OCI-LY1 (cell line): ENCODE measurements around the gene GKN1.

Source experiments
- H2AFZ ChIP-seq: fragments of 200-600 bp; sonication (generic), shearing (Covaris generic); 2 replicates; pipeline ENCODE4 v1.6.0; 2014; ENCODE audit warnings: antibody characterized with exemption, mild to moderate bottlenecking, low read length
- H3F3A ChIP-seq: fragments of 200-600 bp; sonication (generic), shearing (Covaris generic); 2 replicates; pipeline ENCODE4 v1.6.0; 2014; ENCODE audit warnings: mild to moderate bottlenecking, antibody characterized with exemption, low read length, moderate library complexity; ENCODE audit not compliant: insufficient read depth
- H3K27ac ChIP-seq: fragments of 200-600 bp; sonication (generic); 2 replicates; pipeline ENCODE4 v1.5.1; 2014; ENCODE audit warnings: low read length, mixed run types, mild to moderate bottlenecking, low read depth; ENCODE audit not compliant: poor library complexity, severe bottlenecking
- H3K27me3 ChIP-seq: fragments of 200-600 bp; sonication (generic); 2 replicates; pipeline ENCODE4 v1.6.0; 2014; ENCODE audit warnings: antibody characterized with exemption, mild to moderate bottlenecking, low read length, moderate library complexity; ENCODE audit not compliant: insufficient read depth
- H3K36me3 ChIP-seq: fragments of 200-600 bp; sonication (generic); 2 replicates; pipeline ENCODE4 v1.6.1; 2014; ENCODE audit warnings: mild to moderate bottlenecking, antibody characterized with exemption, low read length, moderate library complexity, mixed read lengths; ENCODE audit not compliant: insufficient read depth
- H3K4me1 ChIP-seq: fragments of 200-600 bp; sonication (generic); 2 replicates; pipeline ENCODE4 v1.5.1; 2014; ENCODE audit warnings: mild to moderate bottlenecking, low read length, moderate library complexity; ENCODE audit not compliant: insufficient read depth, severe bottlenecking
- H3K4me2 ChIP-seq: fragments of 200-600 bp; sonication (generic), shearing (Covaris generic); 2 replicates; pipeline ENCODE4 v1.6.1; 2014; ENCODE audit warnings: low read length
- H3K4me3 ChIP-seq: fragments of 200-600 bp; sonication (generic); 2 replicates; pipeline ENCODE4 v1.5.1; 2014; ENCODE audit warnings: low read length, low read depth, mild to moderate bottlenecking, mixed read lengths; ENCODE audit not compliant: poor library complexity, severe bottlenecking
- H3K79me2 ChIP-seq: fragments of 200-600 bp; shearing (Covaris generic); 2 replicates; pipeline ENCODE4 v1.6.1; 2016; ENCODE audit warnings: mixed run types, low read length, mixed read lengths; ENCODE audit not compliant: insufficient read depth
- H3K9ac ChIP-seq: fragments of 200-600 bp; sonication (generic), shearing (Covaris generic); 2 replicates; pipeline ENCODE4 v1.6.1; 2014; ENCODE audit warnings: mild to moderate bottlenecking, low read length, mixed read lengths
- H3K9me2 ChIP-seq: fragments of 200-600 bp; sonication (generic), shearing (Covaris generic); 2 replicates; pipeline ENCODE4 v1.6.1; 2014; ENCODE audit warnings: low read depth, mild to moderate bottlenecking, low read length, mixed read lengths
- H3K9me3 ChIP-seq: fragments of 200-600 bp; shearing (Covaris generic); 2 replicates; pipeline ENCODE4 v1.6.1; 2014; ENCODE audit warnings: low read length, mixed read lengths
- H4K20me1 ChIP-seq: fragments of 200-600 bp; sonication (generic), shearing (Covaris generic); 2 replicates; pipeline ENCODE4 v1.6.0; 2016; ENCODE audit warnings: mild to moderate bottlenecking, low read length; ENCODE audit not compliant: insufficient read depth
- EZH2 ChIP-seq: fragments of 200-600 bp; sonication (generic), shearing (Covaris generic); IDR thresholded peaks from 2 replicates; pipeline ENCODE4 v1.8.0; 2017; ENCODE audit warnings: borderline replicate concordance, mixed run types, mild to moderate bottlenecking, antibody characterized with exemption, low read length, moderate library complexity, mixed read lengths
- TF ChIP-seq, protein P1 (sequence below): fragments of 200-600 bp; sonication (generic), shearing (Covaris generic); IDR thresholded peaks from 2 replicates; pipeline ENCODE4 v1.5.1; 2017; ENCODE audit warnings: mild to moderate bottlenecking, antibody characterized with exemption, low read length, moderate library complexity, mixed read lengths

GKN1 gene

DNA sequence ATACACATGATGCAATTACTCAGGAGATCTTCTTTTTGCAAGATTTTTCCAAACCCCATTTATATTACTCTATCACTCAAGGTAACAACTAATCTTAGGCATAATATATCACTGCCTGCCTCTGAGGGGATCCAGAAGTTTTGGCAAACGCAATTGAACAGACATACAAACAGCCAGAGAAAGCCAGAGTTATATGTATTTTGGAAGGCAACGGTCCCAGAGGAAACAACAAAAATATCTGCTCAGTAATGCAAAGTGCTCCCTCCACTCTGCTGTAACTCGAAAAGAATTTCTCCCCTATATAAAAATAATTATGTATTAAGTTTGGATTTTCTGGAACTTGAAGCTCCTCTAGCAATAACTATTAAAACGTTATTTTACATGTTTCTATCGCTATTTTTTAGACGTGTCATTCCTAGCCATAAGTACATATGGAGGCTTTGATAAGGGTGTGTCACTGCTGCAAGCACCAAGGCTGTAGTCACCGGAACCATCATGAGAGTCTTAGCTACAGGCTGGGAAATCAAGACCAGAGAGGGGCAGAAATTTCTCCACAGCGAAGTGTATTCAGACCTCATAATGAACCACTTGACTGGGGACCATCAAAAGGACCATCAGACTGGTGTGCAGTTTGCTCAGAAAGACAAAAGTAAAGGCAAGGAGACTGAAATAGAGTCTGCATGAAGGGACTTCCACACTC lies 3.7 kb upstream of the GKN1 start:
- Histone ChIP-seq H3K27me3 (no peaks in the 10 kb centered on the region), H3K9ac (no peak overlapping the region), H3K36me3 (no peaks in the 10 kb centered on the region), H3K27ac (no peak overlapping the region), H2AFZ (no peak overlapping the region), H3K79me2 (no peaks in the 10 kb centered on the region), H3K4me2 (no peak overlapping the region), H3K9me3 (no peaks in the 10 kb centered on the region), H3K4me3 (no peak overlapping the region), H3K9me2 (no peaks in the 10 kb centered on the region), H4K20me1 (no peaks in the 10 kb centered on the region), H3F3A (no peaks in the 10 kb centered on the region), H3K4me1 (no peaks in the 10 kb centered on the region)
- TF ChIP-seq, protein P1, sequence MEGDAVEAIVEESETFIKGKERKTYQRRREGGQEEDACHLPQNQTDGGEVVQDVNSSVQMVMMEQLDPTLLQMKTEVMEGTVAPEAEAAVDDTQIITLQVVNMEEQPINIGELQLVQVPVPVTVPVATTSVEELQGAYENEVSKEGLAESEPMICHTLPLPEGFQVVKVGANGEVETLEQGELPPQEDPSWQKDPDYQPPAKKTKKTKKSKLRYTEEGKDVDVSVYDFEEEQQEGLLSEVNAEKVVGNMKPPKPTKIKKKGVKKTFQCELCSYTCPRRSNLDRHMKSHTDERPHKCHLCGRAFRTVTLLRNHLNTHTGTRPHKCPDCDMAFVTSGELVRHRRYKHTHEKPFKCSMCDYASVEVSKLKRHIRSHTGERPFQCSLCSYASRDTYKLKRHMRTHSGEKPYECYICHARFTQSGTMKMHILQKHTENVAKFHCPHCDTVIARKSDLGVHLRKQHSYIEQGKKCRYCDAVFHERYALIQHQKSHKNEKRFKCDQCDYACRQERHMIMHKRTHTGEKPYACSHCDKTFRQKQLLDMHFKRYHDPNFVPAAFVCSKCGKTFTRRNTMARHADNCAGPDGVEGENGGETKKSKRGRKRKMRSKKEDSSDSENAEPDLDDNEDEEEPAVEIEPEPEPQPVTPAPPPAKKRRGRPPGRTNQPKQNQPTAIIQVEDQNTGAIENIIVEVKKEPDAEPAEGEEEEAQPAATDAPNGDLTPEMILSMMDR = no peak
- no peak for TF ChIP-seq EZH2

- Histone ChIP-seq H3K27ac (no peak overlapping the region), H3K79me2 (no peaks in the 10 kb centered on the region), H3F3A (no peaks in the 10 kb centered on the region), H4K20me1 (no peaks in the 10 kb centered on the region), H3K4me2 (no peak overlapping the region), H3K4me1 (no peaks in the 10 kb centered on the region), H3K36me3 (no peaks in the 10 kb centered on the region), H3K27me3 (no peaks in the 10 kb centered on the region), H3K4me3 (no peak overlapping the region), H3K9me2 (no peaks in the 10 kb centered on the region), H3K9ac (no peak overlapping the region), H2AFZ (no peak overlapping the region), H3K9me3 (no peaks in the 10 kb centered on the region)
- TF ChIP-seq, protein P1 = no peak
- no peak for TF ChIP-seq EZH2
These were observed 2.7 kb upstream of the GKN1 start for GRCh38 chr2:68971591-68972231.

DNA sequence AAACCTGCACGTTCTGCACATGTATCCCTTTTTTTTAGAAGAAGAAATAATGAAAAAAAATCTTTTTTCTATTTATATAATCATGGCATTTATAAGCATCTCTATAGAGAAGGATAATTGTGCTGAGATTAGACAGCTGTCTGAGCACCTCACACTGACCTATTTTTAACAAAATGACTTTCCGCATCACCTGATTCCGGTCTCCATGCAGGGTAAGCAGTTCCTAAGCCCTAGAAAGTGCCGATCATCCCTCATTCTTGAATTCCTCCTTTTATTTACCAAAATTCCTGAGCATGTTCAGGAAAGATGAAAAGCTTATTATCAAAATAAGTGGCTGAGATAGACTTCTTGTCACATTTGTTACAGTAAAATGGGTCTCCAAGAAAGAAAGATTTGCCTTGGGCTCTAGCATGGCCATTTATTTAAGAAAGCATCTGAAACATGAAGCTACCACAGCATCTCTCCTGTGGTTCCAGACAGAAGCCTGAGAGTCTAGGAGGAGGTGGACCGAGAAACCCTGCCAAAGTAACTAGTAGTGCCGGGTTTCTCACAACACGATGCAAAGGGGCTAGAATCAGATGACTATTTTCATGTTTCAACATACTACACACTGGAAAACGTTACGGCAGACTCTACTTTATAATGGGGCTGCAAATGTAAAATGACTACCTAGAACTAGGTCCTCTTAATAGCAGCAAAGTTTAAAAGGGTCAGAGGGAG lies 670 bp downstream of the GKN1 start:
- no peak for TF ChIP-seq EZH2
- TF ChIP-seq, protein P1 = no peak

More for the DNA sequence above, 670 bp downstream of the GKN1 start:
- Histone ChIP-seq H3K9me2 (no peaks in the 10 kb centered on the region), H3K27me3 (no peaks in the 10 kb centered on the region), H3K4me3 (no peak overlapping the region), H3K79me2 (no peaks in the 10 kb centered on the region), H3K9me3 (no peaks in the 10 kb centered on the region), H3K36me3 (no peaks in the 10 kb centered on the region), H3K9ac (no peak overlapping the region), H3K27ac (no peak overlapping the region), H3K4me1 (no peaks in the 10 kb centered on the region), H3K4me2 (no peak overlapping the region), H4K20me1 (no peaks in the 10 kb centered on the region), H3F3A (no peaks in the 10 kb centered on the region), H2AFZ (no peak overlapping the region)
